Keratinocyte (primary cell): ENCODE measurements around the gene SLCO3A1. TPM values are rescaled to one million over a fixed set of nuclear protein-coding genes. Genes with fewer than 3 reads are reported as not detected.

Experiments used
- DNase-seq: peaks from one replicate; pipeline ENCODE4 v3.0.0-alpha.2; 2011; ENCODE audit warnings: low read depth, missing footprints, low spot score
- FAIRE-seq: peaks from 2 replicates; lab custom pipeline; 2011; peaks lifted over from hg19 to GRCh38; lab: Jason Lieb, UNC
- H2AFZ ChIP-seq: 2 replicates; pipeline ENCODE4 v1.6.0; 2012; ENCODE audit warnings: low read length, control low read depth, inconsistent platforms; ENCODE audit not compliant: control insufficient read depth
- H3K27ac ChIP-seq: 2 replicates; pipeline ENCODE4 v1.5.1; 2011; ENCODE audit warnings: low read length; ENCODE audit not compliant: control insufficient read depth, insufficient read depth
- H3K27me3 ChIP-seq: 3 replicates; pipeline ENCODE4 v1.6.0; 2011; ENCODE audit warnings: low read length; ENCODE audit not compliant: control insufficient read depth, insufficient read depth; ENCODE audit errors: extremely low read depth
- H3K36me3 ChIP-seq, 2 experiments: 2 replicates in 1 of 2; 3 replicates in 1 of 2; pipeline ENCODE4 v1.5.1; 2011; ENCODE audit warnings: low read length in 2 of 2, mild to moderate bottlenecking in 1 of 2; ENCODE audit not compliant: control insufficient read depth in 2 of 2, insufficient read depth in 2 of 2; ENCODE audit errors: extremely low read depth in 1 of 2
- H3K4me1 ChIP-seq: 3 replicates; pipeline ENCODE4 v1.5.1; 2011; ENCODE audit warnings: low read length; ENCODE audit not compliant: control insufficient read depth, insufficient read depth; ENCODE audit errors: extremely low read depth
- H3K4me2 ChIP-seq: 3 replicates; pipeline ENCODE4 v1.6.0; 2011; ENCODE audit warnings: low read depth, low read length; ENCODE audit not compliant: control insufficient read depth, insufficient read depth; ENCODE audit errors: extremely low read depth
- H3K4me3 ChIP-seq, 3 experiments: fragments of 200-600 bp in 1 of 3; sonication (generic) in 1 of 3; 2 replicates in 2 of 3; 3 replicates in 1 of 3; pipeline ENCODE4 v1.5.1; 2011 to 2016; ENCODE audit warnings: low read length in 3 of 3, mild to moderate bottlenecking in 3 of 3, control low read depth in 2 of 3, inconsistent platforms in 1 of 3, low read depth in 1 of 3, mixed read lengths in 1 of 3, mixed run types in 1 of 3, moderate library complexity in 1 of 3; ENCODE audit not compliant: control insufficient read depth in 2 of 3, insufficient read depth in 2 of 3; ENCODE audit errors: extremely low read depth in 1 of 3
- H3K79me2 ChIP-seq: 2 replicates; pipeline ENCODE4 v1.6.0; 2012; ENCODE audit warnings: low read length; ENCODE audit not compliant: control insufficient read depth, insufficient read depth
- H3K9ac ChIP-seq: 3 replicates; pipeline ENCODE4 v1.6.0; 2011; ENCODE audit warnings: low read length; ENCODE audit not compliant: control insufficient read depth, insufficient read depth; ENCODE audit errors: extremely low read depth
- H3K9me1 ChIP-seq: 3 replicates; pipeline ENCODE4 v1.6.0; 2011; ENCODE audit warnings: low read length; ENCODE audit not compliant: control insufficient read depth, insufficient read depth; ENCODE audit errors: extremely low read depth
- H3K9me3 ChIP-seq: 2 replicates; pipeline ENCODE4 v1.5.1; 2012; ENCODE audit warnings: low read depth, low read length; ENCODE audit not compliant: control insufficient read depth
- H4K20me1 ChIP-seq: 3 replicates; pipeline ENCODE4 v1.6.0; 2011; ENCODE audit warnings: low read length; ENCODE audit not compliant: control insufficient read depth, insufficient read depth; ENCODE audit errors: extremely low read depth
- CTCF ChIP-seq, 3 experiments: IDR thresholded peaks in 1 of 3; conservative IDR thresholded peaks in 1 of 3; optimal IDR thresholded peaks in 1 of 3; 2 replicates in 2 of 3; 3 replicates in 1 of 3; pipeline versions ENCODE3 to v1.5.1; 2011; ENCODE audit warnings: low read length in 3 of 3, mild to moderate bottlenecking in 3 of 3, moderate library complexity in 2 of 3, control low read depth in 1 of 3, inconsistent platforms in 1 of 3; ENCODE audit not compliant: insufficient read depth in 2 of 3; ENCODE audit errors: extremely low read depth in 1 of 3
- EZH2 ChIP-seq: IDR thresholded peaks from one replicate; pipeline ENCODE4 v1.6.1; 2012; ENCODE audit warnings: inconsistent platforms, mild to moderate bottlenecking, low read length, moderate library complexity
- dilution Hi-C: fragments of 300-500 bp; cut with MboI; formaldehyde crosslinking; loops from one replicate; pipeline ENCODE4 v1.7.0; 2020; ENCODE audit warnings: low sequenced_read_pairs; ENCODE audit not compliant: extremely low pct_ligation_motif_present
- polyA plus RNA-seq, 5 experiments: library from polyadenylated mRNA; depleted of rRNA in 3 of 5; stranded (reverse) in 3 of 5; stranded (forward) in 1 of 5; unstranded in 1 of 5; fragments of >200 nt; gene quantifications; 1 replicate in 1 of 5; 2 replicates in 3 of 5; 3 replicates in 1 of 5; pipeline versions ENCODE4 v1.2.1 to v1.2.3, GENCODE V29; 2011 to 2012; ENCODE audit warnings: missing spikeins in 2 of 5, low read depth in 1 of 5, low replicate concordance in 1 of 5

The SLCO3A1 gene
- polyA plus RNA-seq, 1 donor (not counting 4 experiments of a cell fraction or from before 2014, with no cell fraction given): 21.3 TPM

GRCh38 chr15:92111291-92111690 is 257.8 kb downstream of the SLCO3A1 start:
- dilution Hi-C loops: no loop called here
- no peak overlapping the region for H2AFZ ChIP-seq
- no peak overlapping the region for H3K9ac ChIP-seq
- no peak for DNase-seq
- H3K79me2 ChIP-seq: no peaks in the 10 kb centered on the region
- H3K4me3 ChIP-seq: no peak overlapping the region
- H3K36me3 ChIP-seq: peaks cover 0 to 1% of the 10 kb centered on the region in 2 experiments
- H3K4me1 ChIP-seq: no peaks in the 10 kb centered on the region
- H4K20me1 ChIP-seq: no peaks in the 10 kb centered on the region
- no peak for FAIRE-seq
- no peak overlapping the region for H3K4me2 ChIP-seq
- H3K9me1 ChIP-seq: no peaks in the 10 kb centered on the region
- H3K27me3 ChIP-seq: no peaks in the 10 kb centered on the region
- no peaks in the 10 kb centered on the region for H3K9me3 ChIP-seq
- H3K27ac ChIP-seq: no peak overlapping the region
- no peak for TF ChIP-seq CTCF (optimal IDR thresholded peaks at IDR 0.05 in 1 of 3, IDR thresholded peaks at IDR 0.05 in 1 of 3, conservative IDR thresholded peaks at IDR 0.05 in 1 of 3; ENCODE audit: extremely low read depth in 1 of 3, insufficient read depth in 2 of 3, low read length in 3 of 3)

GRCh38 chr15:92111751-92112150 is 258.2 kb downstream of the SLCO3A1 start:
- dilution Hi-C loops: no loop called here
- FAIRE-seq: no peak
- TF ChIP-seq CTCF (optimal IDR thresholded peaks at IDR 0.05 in 1 of 3, IDR thresholded peaks at IDR 0.05 in 1 of 3, conservative IDR thresholded peaks at IDR 0.05 in 1 of 3; ENCODE audit: extremely low read depth in 1 of 3, insufficient read depth in 2 of 3, low read length in 3 of 3) (no peak), EZH2 (no peak)

More at GRCh38 chr15:92111751-92112150, 258.2 kb downstream of the SLCO3A1 start:
- Histone ChIP-seq H3K36me3 (no peaks in the 10 kb centered on the region), H3K27ac (no peak overlapping the region), H3K4me2 (no peak overlapping the region), H2AFZ (no peak overlapping the region), H3K27me3 (no peaks in the 10 kb centered on the region), H3K9me1 (no peaks in the 10 kb centered on the region), H3K4me3 (no peak overlapping the region), H3K9me3 (no peaks in the 10 kb centered on the region), H3K4me1 (no peaks in the 10 kb centered on the region), H3K79me2 (no peaks in the 10 kb centered on the region), H3K9ac (no peak overlapping the region), H4K20me1 (no peaks in the 10 kb centered on the region)
- DNase-seq: no peak
